Body of pancreas (tissue), 4 donors: ENCODE results near the gene RAB6A. TPM values are rescaled to one million over a fixed set of nuclear protein-coding genes. Genes with fewer than 3 reads are reported as not detected.

Experiments used
- ATAC-seq: fragments of 150-250 bp; one replicate; pipeline ENCODE4 v1.9.1; 2016
- DNase-seq, 4 donors: peaks; one replicate each; pipeline ENCODE4 v3.0.0-alpha.2; 2019
- H3K27ac ChIP-seq, 4 donors: fragments of 200-600 bp; sonication (generic); 1 replicate in 3 of 4; 2 replicates in 1 of 4; pipeline versions ENCODE4 v1.5.1 to v1.6.1; 2016 to 2019; ENCODE audit warnings: mild to moderate bottlenecking in 1 of 4, mixed read lengths in 1 of 4, moderate library complexity in 1 of 4
- H3K27me3 ChIP-seq, 2 donors: fragments of 200-600 bp; sonication (generic); one replicate each; pipeline ENCODE4 v1.6.0; 2016; ENCODE audit warnings: mild to moderate bottlenecking in 1 of 2
- H3K36me3 ChIP-seq, 2 donors: fragments of 200-600 bp; sonication (generic); replicated peaks in 1 of 2; 2 replicates each; pipeline ENCODE4 v1.5.1; 2016; ENCODE audit warnings: low read depth in 2 of 2; ENCODE audit not compliant: insufficient read depth in 1 of 2
- H3K4me1 ChIP-seq: fragments of 200-600 bp; sonication (generic); one replicate; pipeline ENCODE4 v1.6.0; 2016
- H3K4me3 ChIP-seq, 2 donors: fragments of 200-600 bp; sonication (generic); 1 replicate in 1 of 2; 2 replicates in 1 of 2; pipeline ENCODE4 v1.5.1; 2016 to 2019
- H3K9me3 ChIP-seq, 3 donors: fragments of 200-600 bp; sonication (generic); 1 replicate in 2 of 3; 2 replicates in 1 of 3; pipeline ENCODE4 v1.5.1; 2016
- POLR2A ChIP-seq, 3 donors: fragments of 450-650 bp; IDR thresholded peaks; one replicate each; pipeline ENCODE4 v1.6.1; 2016; ENCODE audit warnings: antibody characterized with exemption in 3 of 3, mild to moderate bottlenecking in 2 of 3
- WGBS, 2 donors: methylation state at CpG; one replicate each; pipeline ENCODE4 v1.1.5; 2017; 5-methylcytosine and 5-hydroxymethylcytosine counted together
- intact Hi-C: fragments of 100-400 bp; cut with DNase I; formaldehyde crosslinking; loops from one replicate; pipeline ENCODE4 v1.15.1; 2023
- total RNA-seq, 2 donors: library from RNA; depleted of rRNA; stranded (reverse); fragments of >200 nt; gene quantifications; one replicate each; pipeline ENCODE4 v1.1.0, GENCODE V29; 2016
- TF ChIP-seq, protein P1 (sequence below), 7 experiments: fragments of 450-650 bp in 4 of 7; fragments of 200-600 bp in 3 of 7; sonication (generic) in 3 of 7; IDR thresholded peaks; one replicate each; pipeline ENCODE4 v1.5.1; 2016 to 2019; ENCODE audit warnings: antibody characterized with exemption in 7 of 7

The RAB6A gene
- total RNA-seq, 2 donors from 2014 or later = 54.5 to 92.0 TPM

DNA sequence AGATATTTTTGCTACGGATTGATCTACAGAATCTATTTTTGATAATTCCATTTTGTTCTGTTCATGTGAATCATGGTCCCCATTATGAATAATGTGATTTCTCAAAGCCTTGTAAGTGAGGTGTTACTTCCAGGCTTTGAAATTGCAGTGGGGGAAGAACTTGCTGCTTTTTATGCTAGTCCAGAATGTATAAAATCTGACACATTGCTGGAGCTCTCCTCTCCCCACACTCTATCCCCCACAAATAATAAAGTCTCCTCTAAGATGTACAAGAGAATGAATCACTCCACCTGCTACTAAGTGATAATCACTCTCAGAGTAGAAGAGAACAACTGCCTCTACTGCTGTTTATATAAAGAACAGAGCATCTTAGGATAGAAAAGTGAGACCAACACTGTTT is 5.9 kb upstream of the RAB6A start:
- intact Hi-C loops = no loop called here
- Histone ChIP-seq H3K27ac (no peak overlapping the region), H3K4me3 (no peak overlapping the region), H3K27me3 (no peaks in the 10 kb centered on the region), H3K36me3 (no peaks in the 10 kb centered on the region), H3K9me3 (no peaks in the 10 kb centered on the region), H3K4me1 (peaks cover 6% of the 10 kb centered on the region)
- no peak for ATAC-seq
- TF ChIP-seq, protein P1, sequence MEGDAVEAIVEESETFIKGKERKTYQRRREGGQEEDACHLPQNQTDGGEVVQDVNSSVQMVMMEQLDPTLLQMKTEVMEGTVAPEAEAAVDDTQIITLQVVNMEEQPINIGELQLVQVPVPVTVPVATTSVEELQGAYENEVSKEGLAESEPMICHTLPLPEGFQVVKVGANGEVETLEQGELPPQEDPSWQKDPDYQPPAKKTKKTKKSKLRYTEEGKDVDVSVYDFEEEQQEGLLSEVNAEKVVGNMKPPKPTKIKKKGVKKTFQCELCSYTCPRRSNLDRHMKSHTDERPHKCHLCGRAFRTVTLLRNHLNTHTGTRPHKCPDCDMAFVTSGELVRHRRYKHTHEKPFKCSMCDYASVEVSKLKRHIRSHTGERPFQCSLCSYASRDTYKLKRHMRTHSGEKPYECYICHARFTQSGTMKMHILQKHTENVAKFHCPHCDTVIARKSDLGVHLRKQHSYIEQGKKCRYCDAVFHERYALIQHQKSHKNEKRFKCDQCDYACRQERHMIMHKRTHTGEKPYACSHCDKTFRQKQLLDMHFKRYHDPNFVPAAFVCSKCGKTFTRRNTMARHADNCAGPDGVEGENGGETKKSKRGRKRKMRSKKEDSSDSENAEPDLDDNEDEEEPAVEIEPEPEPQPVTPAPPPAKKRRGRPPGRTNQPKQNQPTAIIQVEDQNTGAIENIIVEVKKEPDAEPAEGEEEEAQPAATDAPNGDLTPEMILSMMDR (IDR thresholded peaks at IDR 0.05) = no peak
- TF ChIP-seq POLR2A (IDR thresholded peaks at IDR 0.05) = no peak
- WGBS, 2 donors = 17 to 22% methylated on average over 1 of the region's 1 CpG
- no peak for DNase-seq

DNA sequence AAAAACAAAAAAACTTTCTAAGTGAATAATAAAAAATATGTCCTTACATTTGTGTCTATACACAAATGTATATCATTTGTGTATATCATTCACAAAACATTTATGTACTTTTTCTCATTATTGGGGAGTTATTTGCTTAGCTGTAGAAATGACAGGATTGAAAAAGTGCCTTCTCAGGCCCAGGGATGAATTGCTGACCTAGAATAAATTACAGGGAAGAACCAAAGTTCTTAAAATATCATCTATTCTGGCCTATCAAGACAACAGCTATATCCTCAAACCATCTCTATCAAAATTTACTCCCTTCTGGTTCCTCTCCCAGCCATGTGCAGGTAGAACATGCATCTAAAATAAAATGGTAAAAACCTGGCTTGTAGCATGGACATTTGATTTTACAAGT is 1.9 kb upstream of the RAB6A start:
- TF ChIP-seq, protein P1 (IDR thresholded peaks at IDR 0.05) = no peak
- no peak for TF ChIP-seq POLR2A (IDR thresholded peaks at IDR 0.05)
- DNase-seq = no peak
- peaks cover 22% of the 10 kb centered on the region for H3K4me1 ChIP-seq
- H3K36me3 ChIP-seq = no peaks in the 10 kb centered on the region
- no peaks in the 10 kb centered on the region for H3K27me3 ChIP-seq
- no peaks in the 10 kb centered on the region for H3K9me3 ChIP-seq
- no peak overlapping the region for H3K27ac ChIP-seq
- H3K4me3 ChIP-seq = no peak overlapping the region
- ATAC-seq = no peak
- intact Hi-C loops = no loop called here

DNA sequence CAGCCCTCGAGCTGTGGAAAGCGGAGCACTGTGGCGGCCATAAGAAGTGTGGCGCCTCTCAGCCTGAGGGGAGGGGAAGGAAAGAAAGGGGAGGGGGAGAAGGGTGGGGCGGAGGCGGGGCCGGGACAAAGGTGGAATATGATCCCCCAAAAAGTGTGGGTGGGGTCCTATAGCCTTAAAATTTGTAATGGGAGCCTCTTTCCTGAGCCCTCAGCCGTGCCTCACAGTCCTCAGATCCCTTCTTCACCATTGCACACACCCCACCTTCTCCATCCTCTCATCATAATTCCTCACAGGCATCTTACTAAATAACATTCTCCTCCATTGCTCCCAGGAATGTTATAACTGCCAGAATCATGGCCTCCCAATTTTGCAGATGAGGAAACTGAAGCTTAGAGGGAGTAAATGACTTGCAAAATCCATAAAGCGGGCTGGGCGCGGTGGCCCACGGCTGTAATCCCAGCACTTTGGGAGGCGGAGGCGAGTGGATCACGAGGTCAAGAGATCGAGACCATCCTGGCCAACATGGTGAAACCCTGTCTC is 600 bp upstream of the RAB6A start:
- no peaks in the 10 kb centered on the region for H3K9me3 ChIP-seq
- intact Hi-C loops = no loop called here
- peak; percentile 5 for ATAC-seq
- peaks cover 25% of the 10 kb centered on the region for H3K4me1 ChIP-seq
- no peak overlapping the region for H3K4me3 ChIP-seq
- H3K36me3 ChIP-seq = no peaks in the 10 kb centered on the region
- 45 to 47% methylated on average over 16 of the region's 16 CpGs for WGBS, 2 donors
- no peaks in the 10 kb centered on the region for H3K27me3 ChIP-seq
- H3K27ac ChIP-seq = peak overlapping the region; percentile 80 to 99 (median 90)
- TF ChIP-seq POLR2A (IDR thresholded peaks at IDR 0.05) = no peak
- TF ChIP-seq, protein P1 (IDR thresholded peaks at IDR 0.05) = no peak
- peak in 1 of 4 donors; percentile 35 for DNase-seq

DNA sequence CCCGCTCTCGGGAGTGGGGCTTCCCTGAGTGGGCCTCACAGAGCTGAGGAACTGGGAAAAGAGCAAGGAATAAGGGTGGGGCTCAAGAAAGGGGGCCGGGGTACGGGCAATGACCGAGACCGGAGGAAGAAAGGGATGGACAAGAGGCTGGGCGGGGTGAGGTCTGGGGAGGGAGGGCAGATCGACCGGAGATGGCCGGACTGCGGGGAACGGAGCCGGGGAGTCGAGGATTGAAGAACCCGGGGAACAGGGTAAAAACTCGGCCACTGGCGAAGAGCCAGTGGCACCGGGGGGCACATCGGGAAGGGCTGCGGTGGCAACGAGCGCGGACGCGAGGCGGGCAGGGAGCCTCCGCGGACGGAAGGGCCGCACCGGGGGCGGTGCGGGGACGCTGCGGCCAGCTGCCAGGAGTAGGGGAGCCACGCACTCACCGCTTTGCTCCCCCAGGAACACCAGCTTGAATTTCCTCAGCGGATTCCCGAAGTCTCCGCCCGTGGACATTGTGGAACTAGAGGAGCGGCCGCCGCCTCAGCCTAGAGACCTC is 667 bp downstream of the RAB6A start:
- Histone ChIP-seq H3K27me3 (no peaks in the 10 kb centered on the region), H3K4me3 (peak overlapping the region; percentile 75 to 99), H3K27ac (peak overlapping the region; percentile 90 to 99 (median 98)), H3K36me3 (no peaks in the 10 kb centered on the region), H3K9me3 (no peaks in the 10 kb centered on the region), H3K4me1 (peaks cover 26% of the 10 kb centered on the region)
- intact Hi-C loops = no loop called here
- TF ChIP-seq, protein P1 (IDR thresholded peaks at IDR 0.05) = no peak
- TF ChIP-seq POLR2A (IDR thresholded peaks at IDR 0.05) = no peak
- DNase-seq = peak; percentile 39 to 53 (median 48)
- 0% methylated on average over 37 to 44 of the region's 44 CpGs for WGBS, 2 donors
- peak; percentile 5 for ATAC-seq

DNA sequence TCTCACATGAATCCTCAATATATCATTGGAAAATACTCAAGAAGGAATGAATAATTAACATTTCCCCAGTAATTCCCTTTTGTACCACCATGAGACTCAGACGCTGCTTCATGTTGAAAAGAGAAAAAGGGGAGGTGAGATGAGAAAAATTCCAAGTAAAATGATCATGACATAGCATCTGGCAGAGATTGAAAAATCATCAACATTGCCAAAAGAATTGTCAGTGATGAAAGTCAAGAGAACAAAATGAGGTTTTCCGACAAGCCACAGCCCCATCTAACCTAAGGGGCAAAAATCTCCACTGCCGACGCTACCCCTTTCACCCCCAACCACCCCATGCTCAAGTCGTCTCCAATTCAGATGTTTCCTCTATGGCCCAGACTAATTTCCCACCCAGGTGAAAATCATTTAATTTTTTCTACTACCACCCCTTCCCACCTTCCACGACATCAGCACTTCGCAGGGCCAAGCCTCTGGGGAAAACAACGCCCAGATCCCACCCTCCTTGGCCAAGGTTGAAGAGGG is 1.2 kb downstream of the RAB6A start:
- Histone ChIP-seq H3K27me3 (no peaks in the 10 kb centered on the region), H3K27ac (peak overlapping the region; percentile 90 to 99 (median 98)), H3K4me3 (peak overlapping the region; percentile 75 to 99), H3K36me3 (no peaks in the 10 kb centered on the region), H3K9me3 (no peaks in the 10 kb centered on the region), H3K4me1 (peaks cover 26% of the 10 kb centered on the region)
- DNase-seq (no peak), ATAC-seq (no peak)
- WGBS, 2 donors = 2% methylated on average over 8 of the region's 8 CpGs
- intact Hi-C loops = no loop called here
- TF ChIP-seq POLR2A (IDR thresholded peaks at IDR 0.05) = no peak
- TF ChIP-seq, protein P1 (IDR thresholded peaks at IDR 0.05) = peak in 4 of 7 experiments; percentile 26 to 39 (median 35)
